ENCODE measurements around the gene ATG10.

DNA sequence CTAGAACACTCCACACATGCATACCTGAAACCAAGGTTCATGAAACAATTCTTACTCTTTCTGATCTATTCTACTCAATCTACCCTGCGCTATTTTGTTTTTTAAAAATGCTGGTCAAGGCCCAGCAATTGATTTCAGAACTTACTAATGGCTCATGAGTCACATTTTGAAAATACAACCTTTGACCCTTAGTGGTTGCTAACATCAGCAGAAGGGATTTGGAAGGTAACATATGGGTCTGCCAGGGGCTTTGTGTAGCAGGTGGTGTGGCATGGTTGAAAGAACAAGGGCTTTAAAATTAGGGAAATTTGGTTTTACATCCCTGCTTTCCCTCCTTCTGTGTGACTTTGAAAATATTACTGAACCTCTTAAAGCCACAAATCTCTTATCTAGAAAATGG lies 101.4 kb downstream of the ATG10 start:
- TF ChIP-seq, protein P1, sequence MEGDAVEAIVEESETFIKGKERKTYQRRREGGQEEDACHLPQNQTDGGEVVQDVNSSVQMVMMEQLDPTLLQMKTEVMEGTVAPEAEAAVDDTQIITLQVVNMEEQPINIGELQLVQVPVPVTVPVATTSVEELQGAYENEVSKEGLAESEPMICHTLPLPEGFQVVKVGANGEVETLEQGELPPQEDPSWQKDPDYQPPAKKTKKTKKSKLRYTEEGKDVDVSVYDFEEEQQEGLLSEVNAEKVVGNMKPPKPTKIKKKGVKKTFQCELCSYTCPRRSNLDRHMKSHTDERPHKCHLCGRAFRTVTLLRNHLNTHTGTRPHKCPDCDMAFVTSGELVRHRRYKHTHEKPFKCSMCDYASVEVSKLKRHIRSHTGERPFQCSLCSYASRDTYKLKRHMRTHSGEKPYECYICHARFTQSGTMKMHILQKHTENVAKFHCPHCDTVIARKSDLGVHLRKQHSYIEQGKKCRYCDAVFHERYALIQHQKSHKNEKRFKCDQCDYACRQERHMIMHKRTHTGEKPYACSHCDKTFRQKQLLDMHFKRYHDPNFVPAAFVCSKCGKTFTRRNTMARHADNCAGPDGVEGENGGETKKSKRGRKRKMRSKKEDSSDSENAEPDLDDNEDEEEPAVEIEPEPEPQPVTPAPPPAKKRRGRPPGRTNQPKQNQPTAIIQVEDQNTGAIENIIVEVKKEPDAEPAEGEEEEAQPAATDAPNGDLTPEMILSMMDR (IDR thresholded peaks at IDR 0.05; ENCODE audit: low read length) = no peak
- TF ChIP-seq EZH2 (IDR thresholded peaks at IDR 0.05; ENCODE audit: borderline replicate concordance, low read length) = no peak

All from OCI-LY1 (cell line).